Endothelial cell of umbilical vein (primary cell): Measurements from ENCODE around the gene OPRD1.

Experiments used
- GATA2 ChIP-seq: IDR thresholded peaks from 2 replicates; pipeline ENCODE4 v1.7.0; 2011; ENCODE audit warnings: low read depth, mild to moderate bottlenecking, moderate library complexity, mixed read lengths, low read length; ENCODE audit not compliant: insufficient read length, insufficient read depth
- POLR2A ChIP-seq: IDR thresholded peaks from 2 replicates; pipeline ENCODE4 v1.6.1; 2012; ENCODE audit warnings: low read depth, mild to moderate bottlenecking, control low read depth, low read length
- POLR2AphosphoS5 ChIP-seq: IDR thresholded peaks from 2 replicates; pipeline ENCODE4 v1.6.1; 2012; ENCODE audit warnings: low read depth, mild to moderate bottlenecking, control low read depth, low read length, moderate library complexity; ENCODE audit not compliant: insufficient read depth
- TF ChIP-seq, protein P1 (sequence below), 2 donors: IDR thresholded peaks; 1 replicate in 1 of 2; 2 replicates in 1 of 2; pipeline ENCODE4 v1.5.1; 2011; ENCODE audit warnings: low read length in 2 of 2, mild to moderate bottlenecking in 2 of 2, moderate library complexity in 2 of 2, control low read depth in 1 of 2, inconsistent platforms in 1 of 2, low read depth in 1 of 2; ENCODE audit not compliant: insufficient read depth in 1 of 2; ENCODE audit errors: extremely low read depth in 1 of 2
- TF ChIP-seq, protein P2 (sequence below): IDR thresholded peaks from 2 replicates; pipeline ENCODE4 v1.6.1; 2011; ENCODE audit not compliant: insufficient read depth, insufficient read length

DNA sequence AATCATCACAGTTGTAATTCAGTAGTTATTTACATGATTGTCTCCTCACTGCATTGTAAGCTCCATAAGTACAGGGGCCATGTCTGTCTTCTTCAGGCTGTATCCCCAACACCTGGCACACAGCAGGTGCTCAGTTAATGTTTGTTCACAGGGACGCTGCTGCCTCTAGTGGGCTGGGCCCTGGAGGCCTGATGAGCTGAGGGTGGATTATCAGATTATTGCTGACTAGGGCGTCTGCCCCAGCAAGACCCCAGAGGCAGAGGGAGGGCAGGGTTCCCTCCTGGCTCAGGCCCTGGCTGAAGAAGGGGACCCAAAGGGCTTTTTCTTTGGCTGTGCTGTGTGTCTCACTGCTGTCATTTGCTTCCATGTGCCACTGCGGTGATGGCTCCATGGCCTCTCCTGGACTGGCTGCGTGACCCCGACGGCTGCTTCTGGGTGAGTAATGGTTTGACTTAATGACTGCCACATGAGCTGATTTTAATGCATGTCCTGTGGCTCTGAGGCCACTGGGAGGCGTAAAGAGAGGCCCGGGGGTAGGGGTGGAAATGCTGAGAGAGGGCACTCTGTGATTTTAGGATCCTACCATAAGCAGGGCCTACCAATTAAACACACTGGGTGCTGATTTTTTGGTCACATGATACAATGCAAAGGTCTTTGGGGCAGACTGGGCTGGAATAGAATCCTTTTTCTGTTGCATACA, 81.6 kb downstream of the OPRD1 start:
- TF ChIP-seq, protein P1, sequence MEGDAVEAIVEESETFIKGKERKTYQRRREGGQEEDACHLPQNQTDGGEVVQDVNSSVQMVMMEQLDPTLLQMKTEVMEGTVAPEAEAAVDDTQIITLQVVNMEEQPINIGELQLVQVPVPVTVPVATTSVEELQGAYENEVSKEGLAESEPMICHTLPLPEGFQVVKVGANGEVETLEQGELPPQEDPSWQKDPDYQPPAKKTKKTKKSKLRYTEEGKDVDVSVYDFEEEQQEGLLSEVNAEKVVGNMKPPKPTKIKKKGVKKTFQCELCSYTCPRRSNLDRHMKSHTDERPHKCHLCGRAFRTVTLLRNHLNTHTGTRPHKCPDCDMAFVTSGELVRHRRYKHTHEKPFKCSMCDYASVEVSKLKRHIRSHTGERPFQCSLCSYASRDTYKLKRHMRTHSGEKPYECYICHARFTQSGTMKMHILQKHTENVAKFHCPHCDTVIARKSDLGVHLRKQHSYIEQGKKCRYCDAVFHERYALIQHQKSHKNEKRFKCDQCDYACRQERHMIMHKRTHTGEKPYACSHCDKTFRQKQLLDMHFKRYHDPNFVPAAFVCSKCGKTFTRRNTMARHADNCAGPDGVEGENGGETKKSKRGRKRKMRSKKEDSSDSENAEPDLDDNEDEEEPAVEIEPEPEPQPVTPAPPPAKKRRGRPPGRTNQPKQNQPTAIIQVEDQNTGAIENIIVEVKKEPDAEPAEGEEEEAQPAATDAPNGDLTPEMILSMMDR (IDR thresholded peaks at IDR 0.05; ENCODE audit: extremely low read depth in 1 of 2, insufficient read depth in 1 of 2, low read depth in 1 of 2, low read length in 2 of 2): peak in 1 of 2 donors; percentile 27
- TF ChIP-seq GATA2 (no peak), POLR2A (no peak), POLR2AphosphoS5 (no peak)
- TF ChIP-seq, protein P2, sequence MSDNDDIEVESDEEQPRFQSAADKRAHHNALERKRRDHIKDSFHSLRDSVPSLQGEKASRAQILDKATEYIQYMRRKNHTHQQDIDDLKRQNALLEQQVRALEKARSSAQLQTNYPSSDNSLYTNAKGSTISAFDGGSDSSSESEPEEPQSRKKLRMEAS: no peak
